IMR-90 (cell line): ENCODE results near the gene COX10. TPM values are rescaled to one million over a fixed set of nuclear protein-coding genes. Genes with fewer than 3 reads are reported as not detected.

Experiments
- ATAC-seq: fragments of 200-7000 bp; cut with Tn5 transposase; 2 replicates; pipeline ENCODE4 v1.9.1; 2020; ENCODE audit warnings: low read depth, mild to moderate bottlenecking, moderate library complexity
- BruUV-seq: library from RNA; stranded (reverse); fragments of 400-500 nt; replicated peaks from 2 replicates; lab custom pipeline; 2021; lab: Mats Ljungman, UMichigan
- CTCF ChIA-PET: fragments of 300-600 bp; formaldehyde crosslinking; extraction: SDS; loops from one replicate; lab custom pipeline; 2021; ENCODE audit warnings: antibody characterized with exemption; lab: Yijun Ruan, JAX
- POLR2A ChIA-PET: fragments of 300-600 bp; sonication (Branson Sonifier 250); formaldehyde crosslinking; loops from one replicate; lab custom pipeline; 2022; ENCODE audit warnings: antibody characterized with exemption; ENCODE audit not compliant: unreplicated experiment; lab: Charles Lee
- DNase-seq: peaks from one replicate; pipeline ENCODE4 v3.0.0; 2013
- H2AFZ ChIP-seq: replicated peaks from 2 replicates; pipeline ENCODE3; 2013; ENCODE audit warnings: low read length, mild to moderate bottlenecking; ENCODE audit not compliant: poor library complexity
- H2AK5ac ChIP-seq: 2 replicates; pipeline ENCODE4 v1.6.1; 2013; ENCODE audit warnings: low read depth, low read length, inconsistent platforms
- H2AK9ac ChIP-seq: replicated peaks from 2 replicates; pipeline ENCODE3; 2013; ENCODE audit warnings: mild to moderate bottlenecking, low read depth, low read length, moderate library complexity; ENCODE audit not compliant: poor library complexity
- H2BK120ac ChIP-seq: 2 replicates; pipeline ENCODE4 v1.6.1; 2013; ENCODE audit warnings: low read depth, low read length, inconsistent platforms
- H2BK15ac ChIP-seq: 3 replicates; pipeline ENCODE4 v1.6.1; 2013; ENCODE audit warnings: low read depth, low read length, inconsistent platforms
- H2BK20ac ChIP-seq: 2 replicates; pipeline ENCODE4 v1.6.1; 2013; ENCODE audit warnings: low read depth, mild to moderate bottlenecking, inconsistent platforms, low read length, moderate library complexity
- H2BK5ac ChIP-seq: 2 replicates; pipeline ENCODE4 v1.6.1; 2013; ENCODE audit warnings: mild to moderate bottlenecking, low read depth, low read length, inconsistent platforms; ENCODE audit not compliant: poor library complexity, severe bottlenecking
- H3K14ac ChIP-seq: replicated peaks from 2 replicates; pipeline ENCODE4 v1.6.1; 2013; ENCODE audit warnings: low read depth, low read length, inconsistent platforms
- H3K18ac ChIP-seq: 2 replicates; pipeline ENCODE4 v1.6.1; 2013; ENCODE audit warnings: low read depth, low read length, control low read depth
- H3K23ac ChIP-seq: 2 replicates; pipeline ENCODE4 v1.6.1; 2013; ENCODE audit warnings: low read depth, low read length, inconsistent platforms
- H3K27ac ChIP-seq: 2 replicates; pipeline ENCODE4 v1.5.1; 2013; ENCODE audit warnings: mild to moderate bottlenecking, control low read depth, low read length; ENCODE audit not compliant: insufficient read depth
- H3K27me3 ChIP-seq: 2 replicates; pipeline ENCODE4 v1.6.1; 2013; ENCODE audit warnings: low read length; ENCODE audit not compliant: control insufficient read depth, insufficient read depth
- H3K36me3 ChIP-seq: 2 replicates; pipeline ENCODE4 v1.6.1; 2013; ENCODE audit warnings: low read length, mixed read lengths; ENCODE audit not compliant: control insufficient read depth, insufficient read depth
- H3K4ac ChIP-seq: 2 replicates; pipeline ENCODE4 v1.6.1; 2013; ENCODE audit warnings: low read depth, low read length, inconsistent platforms
- H3K4me1 ChIP-seq: 2 replicates; pipeline ENCODE4 v1.6.1; 2013; ENCODE audit warnings: low read length, mixed read lengths; ENCODE audit not compliant: control insufficient read depth, insufficient read depth
- H3K4me2 ChIP-seq: 2 replicates; pipeline ENCODE4 v1.6.1; 2013; ENCODE audit warnings: low read depth, mild to moderate bottlenecking, control low read depth, low read length, moderate library complexity
- H3K4me3 ChIP-seq: 2 replicates; pipeline ENCODE4 v1.5.1; 2013; ENCODE audit warnings: low read depth, mild to moderate bottlenecking, control low read depth, low read length, moderate library complexity; ENCODE audit not compliant: insufficient read depth
- H3K56ac ChIP-seq: 2 replicates; pipeline ENCODE4 v1.6.1; 2013; ENCODE audit warnings: low read length, inconsistent platforms; ENCODE audit not compliant: insufficient read depth; ENCODE audit errors: extremely low read depth
- H3K79me1 ChIP-seq, 2 experiments: 2 replicates each; pipeline ENCODE4 v1.6.1; 2013; ENCODE audit warnings: low read length in 2 of 2, inconsistent platforms in 1 of 2, low read depth in 1 of 2
- H3K9ac ChIP-seq: 2 replicates; pipeline ENCODE4 v1.6.1; 2013; ENCODE audit warnings: low read depth, low read length, control low read depth
- H3K9me1 ChIP-seq: 2 replicates; pipeline ENCODE4 v1.6.1; 2013; ENCODE audit warnings: low read length, inconsistent platforms; ENCODE audit not compliant: insufficient read depth
- H3K9me3 ChIP-seq: 2 replicates; pipeline ENCODE4 v1.6.1; 2013; ENCODE audit warnings: low read length; ENCODE audit not compliant: control insufficient read depth, insufficient read depth
- H4K20me1 ChIP-seq: 2 replicates; pipeline ENCODE4 v1.6.1; 2013; ENCODE audit warnings: low read length, inconsistent platforms; ENCODE audit not compliant: insufficient read depth
- H4K5ac ChIP-seq: 2 replicates; pipeline ENCODE4 v1.6.1; 2013; ENCODE audit warnings: mild to moderate bottlenecking, low read depth, low read length, control low read depth
- H4K8ac ChIP-seq, 2 experiments: 2 replicates each; pipeline ENCODE4 v1.6.1; 2013; ENCODE audit warnings: low read depth in 2 of 2, low read length in 2 of 2, control low read depth in 1 of 2, inconsistent platforms in 1 of 2
- H4K91ac ChIP-seq: 2 replicates; pipeline ENCODE4 v1.6.1; 2013; ENCODE audit warnings: low read depth, low read length, inconsistent platforms; ENCODE audit not compliant: insufficient read depth
- BHLHE40 ChIP-seq: fragments of 150-350 bp; IDR thresholded peaks from 2 replicates; pipeline ENCODE4 v1.6.1; 2016; ENCODE audit warnings: mild to moderate bottlenecking, low read depth, low read length
- CEBPB ChIP-seq: IDR thresholded peaks from 2 replicates; pipeline ENCODE4 v1.6.1; 2012; ENCODE audit warnings: low read depth, low read length, improper control_type of control experiment
- WGBS, 2 experiments: methylation state at CpG; one replicate each; pipeline versions ENCODE4 v1.1.5 to v1.1.7; 2013; ENCODE audit warnings: missing lambda C conversion rate in 2 of 2; ENCODE audit not compliant: insufficient read length in 1 of 2; ENCODE audit errors: extremely low coverage in 2 of 2; 5-methylcytosine and 5-hydroxymethylcytosine counted together
- dilution Hi-C: fragments of 300-500 bp; cut with HindIII; formaldehyde crosslinking; loops from one replicate; pipeline ENCODE4 v1.14.3; 2018; ENCODE audit warnings: low sequenced_read_pairs; ENCODE audit not compliant: unreplicated experiment
- in situ Hi-C: fragments of 300-500 bp; cut with MboI; formaldehyde crosslinking; loops from 3 replicates; pipeline ENCODE4 v1.14.3; 2019; ENCODE audit warnings: low sequenced_read_pairs, inconsistent platforms, mixed read lengths
- intact Hi-C: fragments of 100-400 bp; cut with micrococcal nuclease; formaldehyde crosslinking; loops from 2 replicates; pipeline ENCODE4 v1.10.0; 2022
- polyA plus RNA-seq, 3 experiments: library from polyadenylated mRNA; depleted of rRNA; stranded (reverse); fragments of >200 nt; gene quantifications; 2 replicates each; pipeline ENCODE4 v1.2.3, GENCODE V29; 2012; ENCODE audit warnings: low replicate concordance in 1 of 3
- total RNA-seq: library from RNA; depleted of rRNA; stranded (reverse); fragments of >200 nt; gene quantifications from 2 replicates; pipeline ENCODE4 v1.2.3, GENCODE V29; 2012

The COX10 gene
- total and polyA plus RNA-seq, 2 of the 4 experiments (the other 2 are of a cell fraction), result 15.4 to 16.1 TPM

DNA sequence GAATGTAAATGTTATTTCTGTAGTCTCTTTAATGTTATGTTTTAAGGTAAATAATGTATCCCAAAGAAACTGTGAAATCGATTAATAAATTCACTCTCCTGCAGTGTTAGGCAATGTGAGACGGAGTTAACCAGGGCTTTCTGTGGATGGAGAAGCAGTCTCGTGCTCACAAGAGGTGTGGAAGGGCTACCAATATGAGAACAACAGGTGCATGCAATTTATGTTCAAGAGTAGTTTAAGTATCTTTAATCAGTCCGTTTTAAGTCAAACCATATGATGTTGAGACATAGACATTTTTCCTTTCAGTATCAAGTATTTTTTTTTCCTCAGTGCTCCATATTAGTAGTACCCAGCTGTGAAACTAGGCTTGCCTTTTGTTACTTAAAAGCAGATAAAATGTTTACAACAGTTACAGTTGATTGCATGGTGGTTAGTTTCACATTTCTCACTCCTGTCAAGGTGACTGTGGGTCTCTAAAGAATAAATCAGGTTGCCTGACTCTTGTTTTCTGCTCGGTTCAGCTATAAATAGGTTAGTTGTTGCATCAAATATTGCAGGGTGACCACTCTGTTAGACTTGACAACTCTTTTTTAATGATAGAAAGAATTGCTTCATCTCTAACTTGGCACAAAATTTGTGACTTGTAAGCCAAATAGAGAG is 54.4 kb downstream of the COX10 start:
- no TSS peak for BruUV-seq
- Histone ChIP-seq H2BK15ac (no peak overlapping the region), H4K20me1 (peaks cover 2% of the 10 kb centered on the region; the same call in 1 of the 2 replicates), H3K4me2 (no peak overlapping the region), H3K23ac (no peak overlapping the region), H3K36me3 (no peaks in the 10 kb centered on the region), H2BK5ac (no peak overlapping the region), H2AK5ac (no peak overlapping the region), H3K9me1 (no peaks in the 10 kb centered on the region), H3K18ac (no peak overlapping the region), H3K27ac (no peak overlapping the region), H3K27me3 (no peaks in the 10 kb centered on the region), H3K9me3 (no peaks in the 10 kb centered on the region), H3K4ac (no peak overlapping the region), H2BK20ac (no peak overlapping the region), H2AFZ (no peak overlapping the region), H3K4me1 (no peaks in the 10 kb centered on the region; the same call in 1 of the 2 replicates), H3K79me1 (peaks cover 20 to 34% of the 10 kb centered on the region in 2 experiments), H3K4me3 (no peak overlapping the region), H3K9ac (no peak overlapping the region), H3K14ac (no peak overlapping the region), H3K56ac (no peak overlapping the region), H4K5ac (no peak overlapping the region), H2BK120ac (no peak overlapping the region), H2AK9ac (no peak overlapping the region), H4K8ac (no peak overlapping the region), H4K91ac (no peak overlapping the region)
- no peak for TF ChIP-seq BHLHE40
- TF ChIP-seq CEBPB, result no peak
- no peak for ATAC-seq
- intact Hi-C loops (no loop called here), dilution Hi-C loops (no loop called here), in situ Hi-C loops (no loop called here)
- DNase-seq, result no peak
- no CpG with 5 or more reads among the region's 5 CpGs for WGBS, 2 experiments
- ChIA-PET POLR2A (no interaction called here), CTCF (no interaction called here)
